ENCODE results near the gene NAPA.

GRCh38 chr19:47540748-47541147 is 25.9 kb upstream of the NAPA start:
- TF ChIP-seq, protein P1, sequence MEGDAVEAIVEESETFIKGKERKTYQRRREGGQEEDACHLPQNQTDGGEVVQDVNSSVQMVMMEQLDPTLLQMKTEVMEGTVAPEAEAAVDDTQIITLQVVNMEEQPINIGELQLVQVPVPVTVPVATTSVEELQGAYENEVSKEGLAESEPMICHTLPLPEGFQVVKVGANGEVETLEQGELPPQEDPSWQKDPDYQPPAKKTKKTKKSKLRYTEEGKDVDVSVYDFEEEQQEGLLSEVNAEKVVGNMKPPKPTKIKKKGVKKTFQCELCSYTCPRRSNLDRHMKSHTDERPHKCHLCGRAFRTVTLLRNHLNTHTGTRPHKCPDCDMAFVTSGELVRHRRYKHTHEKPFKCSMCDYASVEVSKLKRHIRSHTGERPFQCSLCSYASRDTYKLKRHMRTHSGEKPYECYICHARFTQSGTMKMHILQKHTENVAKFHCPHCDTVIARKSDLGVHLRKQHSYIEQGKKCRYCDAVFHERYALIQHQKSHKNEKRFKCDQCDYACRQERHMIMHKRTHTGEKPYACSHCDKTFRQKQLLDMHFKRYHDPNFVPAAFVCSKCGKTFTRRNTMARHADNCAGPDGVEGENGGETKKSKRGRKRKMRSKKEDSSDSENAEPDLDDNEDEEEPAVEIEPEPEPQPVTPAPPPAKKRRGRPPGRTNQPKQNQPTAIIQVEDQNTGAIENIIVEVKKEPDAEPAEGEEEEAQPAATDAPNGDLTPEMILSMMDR (IDR thresholded peaks at IDR 0.05 in 8 of 11, conservative IDR thresholded peaks at IDR 0.05 in 3 of 11): peak in 1 of 11 experiments; percentile 9
- no peak for TF ChIP-seq POLR2A (IDR thresholded peaks at IDR 0.05)

Measured in spleen (tissue), 7 donors.